ENCODE results near the gene RFX2. TPM values are rescaled to one million over a fixed set of nuclear protein-coding genes. Genes with fewer than 3 reads are reported as not detected.
A peak's percentile ranks its signal among the peaks of the same experiment; 100 is the strongest.

RFX2 gene
- total RNA-seq, 1 experiment from 2014 or later: 3.7 TPM

- no peak overlapping the region for H3K14ac ChIP-seq (ENCODE audit: insufficient read depth, low read length)
- H3K18ac ChIP-seq (ENCODE audit: insufficient read length, low read depth, low read length): no peak overlapping the region
- no peak overlapping the region for H3K4me3 Mint-ChIP-seq
- H3K4me1 Mint-ChIP-seq: peaks cover 39 to 48% of the 10 kb centered on the region in 2 experiments
- no peaks in the 10 kb centered on the region; the same call in 1 of the 2 replicates for H3K27me3 ChIP-seq (ENCODE audit: insufficient read depth, low read length)
- H3K23me2 ChIP-seq (ENCODE audit: insufficient read length, low read depth, low read length, poor library complexity, severe bottlenecking): peaks cover 7% of the 10 kb centered on the region
- no peak for TF ChIP-seq CTCF (conservative IDR thresholded peaks at IDR 0.05)
- no peak overlapping the region for H3K56ac ChIP-seq (ENCODE audit: insufficient read length, low read depth, low read length)
- H2BK12ac ChIP-seq (ENCODE audit: insufficient read length, low read depth, low read length): no peak overlapping the region
- no peak overlapping the region for H3K9ac ChIP-seq (ENCODE audit: extremely low read depth, insufficient read length, low read length)
- H2BK120ac ChIP-seq (ENCODE audit: low read depth, low read length, poor library complexity, severe bottlenecking): no peak overlapping the region
- H3K9me3 Mint-ChIP-seq: no peaks in the 10 kb centered on the region
- H3K79me1 ChIP-seq (ENCODE audit: insufficient read depth, low read depth, low read length, poor library complexity, severe bottlenecking): peaks cover 43% of the 10 kb centered on the region
- no CpG with 5 or more reads among the region's 9 CpGs for WGBS (ENCODE audit: extremely low coverage, insufficient read length, low lambda C conversion rate)
- H4K91ac ChIP-seq (ENCODE audit: insufficient read length, low read depth, low read length): no peak overlapping the region
- H3K27ac Mint-ChIP-seq: 0 out of 7 replicates have a peak overlapping the region, but pooled peaks of 1 of the 3 experiments have one; percentile 29
- H3K36me3 Mint-ChIP-seq (ENCODE audit: insufficient read depth in 1 of 3, low read depth in 3 of 3): peaks cover 15 to 35% (median 21%) of the 10 kb centered on the region in 3 experiments
- H4K5ac ChIP-seq (ENCODE audit: insufficient read length, low read depth, low read length): no peak overlapping the region
- H2BK20ac ChIP-seq (ENCODE audit: low read depth, low read length, poor library complexity, severe bottlenecking): no peak overlapping the region
- no peak overlapping the region for H2BK15ac ChIP-seq (ENCODE audit: low read depth, low read length)
- H3K27ac ChIP-seq (ENCODE audit: insufficient read length, low read depth, low read length): no peak overlapping the region
- H2AK5ac ChIP-seq (ENCODE audit: insufficient read length, low read length): no peak overlapping the region
- H3K79me2 ChIP-seq (ENCODE audit: insufficient read depth, low read length): peaks cover 63% of the 10 kb centered on the region
- no peak overlapping the region for H3K4ac ChIP-seq (ENCODE audit: low read depth, low read length)
- H3T11ph ChIP-seq (ENCODE audit: low read length): no peak overlapping the region
- H3K4me2 ChIP-seq (ENCODE audit: insufficient read depth, insufficient read length, low read length): no peak overlapping the region
- no peak overlapping the region for H2AFZ ChIP-seq (ENCODE audit: low read length)
- H3K27me3 Mint-ChIP-seq (ENCODE audit: low read depth): no peaks in the 10 kb centered on the region
- H4K8ac ChIP-seq (replicated peaks; ENCODE audit: insufficient read length, low read depth, low read length): no peak overlapping the region
- H3K4me1 ChIP-seq (ENCODE audit: insufficient read depth, low read length): peaks cover 4% of the 10 kb centered on the region; the same call in 1 of the 2 replicates
- DNase-seq: no peak
- no peaks in the 10 kb centered on the region for H3K9me3 ChIP-seq (ENCODE audit: control insufficient read depth, low read depth, low read length)
- H3K23ac ChIP-seq (ENCODE audit: insufficient read length, low read depth, low read length): no peak overlapping the region
- H2BK5ac ChIP-seq (ENCODE audit: insufficient read length, low read length): no peak overlapping the region
- no peaks in the 10 kb centered on the region for H4K20me1 ChIP-seq (ENCODE audit: control insufficient read depth, insufficient read depth, insufficient read length)
These were observed 138.0 kb downstream of the RFX2 start for GRCh38 chr19:5972355-5972731.
